Measurements from ENCODE around the gene PCDHA12. TPM values are rescaled to one million over a fixed set of nuclear protein-coding genes. Genes with fewer than 3 reads are reported as not detected.
"Not testable (repeated sequence)": the region's sequence is repeated elsewhere in the genome, so short reads cannot be mapped to it uniquely, and the experiment has no call there.

PCDHA12 gene
- total RNA-seq, 1 experiment from 2014 or later: not detected

GRCh38 chr5:140848139-140849102, 26.7 kb upstream of the PCDHA12 start, which contains the start of gene PCDHA9:
Gene PCDHA9, plus strand, starts transcription at chr5:140848382. Its CDS starts 114 bp downstream, at chr5:140848496.
- not testable (repeated sequence) for H3K4me1 ChIP-seq (replicated peaks); H3K4me3 ChIP-seq; H3K36me3 ChIP-seq; H3K27me3 ChIP-seq (replicated peaks); H3K27ac ChIP-seq; DNase-seq (ENCODE audit: low read depth in 1 of 2, low spot score in 2 of 2)
- peaks cover 10% of the 10 kb centered on the region for H3K9me3 ChIP-seq (replicated peaks)

GRCh38 chr5:140849831-140850634, 25.1 kb upstream of the PCDHA12 start:
- H3K27me3 ChIP-seq (replicated peaks); H3K4me3 ChIP-seq; H3K4me1 ChIP-seq (replicated peaks); H3K36me3 ChIP-seq; H3K27ac ChIP-seq: not testable (repeated sequence)
- DNase-seq (ENCODE audit: low read depth in 1 of 2, low spot score in 2 of 2): peak in 1 of 2 experiments; percentile 50
- peaks cover 13% of the 10 kb centered on the region for H3K9me3 ChIP-seq (replicated peaks)

- Histone ChIP-seq H3K36me3 (no peaks in the 10 kb centered on the region), H3K27ac (no peak within 1 kb of the TSS), H3K4me3 (no peak within 1 kb of the TSS), H3K27me3 (replicated peaks) (no peaks in the 10 kb centered on the region), H3K9me3 (replicated peaks) (peaks cover 31% of the 10 kb centered on the region), H3K4me1 (replicated peaks) (no peaks in the 10 kb centered on the region)
- no peak for DNase-seq (ENCODE audit: low read depth in 1 of 2, low spot score in 2 of 2)
Measured at GRCh38 chr5:140855772-140856674, 19.1 kb upstream of the PCDHA12 start, which contains the start of gene PCDHA10. Gene PCDHA10, plus strand, starts transcription at chr5:140855897. Its CDS starts 152 bp downstream, at chr5:140856049.

- Histone ChIP-seq H3K27me3 (replicated peaks) (no peaks in the 10 kb centered on the region), H3K36me3 (no peaks in the 10 kb centered on the region), H3K27ac (no peak overlapping the region), H3K4me3 (no peak overlapping the region), H3K4me1 (replicated peaks) (no peaks in the 10 kb centered on the region), H3K9me3 (replicated peaks) (peaks cover 45% of the 10 kb centered on the region)
- DNase-seq (ENCODE audit: low read depth in 1 of 2, low spot score in 2 of 2): no peak
Measured at GRCh38 chr5:140857177-140857986, 17.7 kb upstream of the PCDHA12 start.

- Histone ChIP-seq H3K9me3 (replicated peaks) (peaks cover 49% of the 10 kb centered on the region), H3K27me3 (replicated peaks) (no peaks in the 10 kb centered on the region), H3K36me3 (no peaks in the 10 kb centered on the region), H3K4me3 (no peak overlapping the region), H3K27ac (no peak overlapping the region), H3K4me1 (replicated peaks) (no peaks in the 10 kb centered on the region)
- DNase-seq (ENCODE audit: low read depth in 1 of 2, low spot score in 2 of 2): no peak
Measured at GRCh38 chr5:140857987-140858240, 17.2 kb upstream of the PCDHA12 start.

- Histone ChIP-seq H3K27ac (no peak overlapping the region), H3K9me3 (replicated peaks) (peaks cover 38% of the 10 kb centered on the region), H3K4me3 (no peak overlapping the region), H3K4me1 (replicated peaks) (no peaks in the 10 kb centered on the region), H3K36me3 (no peaks in the 10 kb centered on the region), H3K27me3 (replicated peaks) (no peaks in the 10 kb centered on the region)
- DNase-seq (ENCODE audit: low read depth in 1 of 2, low spot score in 2 of 2): no peak
Measured at GRCh38 chr5:140862441-140863295, 12.4 kb upstream of the PCDHA12 start.

- H3K4me3 ChIP-seq: no peak within 1 kb of the TSS
- DNase-seq (ENCODE audit: low read depth in 1 of 2, low spot score in 2 of 2): no peak
- H3K27me3 ChIP-seq (replicated peaks): no peaks in the 10 kb centered on the region
- no peaks in the 10 kb centered on the region for H3K4me1 ChIP-seq (replicated peaks)
- H3K36me3 ChIP-seq: no peaks in the 10 kb centered on the region
- H3K9me3 ChIP-seq (replicated peaks): peaks cover 21% of the 10 kb centered on the region
- no peak within 1 kb of the TSS for H3K27ac ChIP-seq
Measured at GRCh38 chr5:140868721-140869554, 6.2 kb upstream of the PCDHA12 start, which contains the start of gene PCDHA11. Gene PCDHA11, plus strand, starts transcription at chr5:140868957. Its CDS starts 147 bp downstream, at chr5:140869104.

- Histone ChIP-seq H3K9me3 (replicated peaks) (peaks cover 20% of the 10 kb centered on the region), H3K4me1 (replicated peaks) (no peaks in the 10 kb centered on the region), H3K27me3 (replicated peaks) (no peaks in the 10 kb centered on the region), H3K27ac (no peak overlapping the region), H3K36me3 (no peaks in the 10 kb centered on the region), H3K4me3 (no peak overlapping the region)
- DNase-seq (ENCODE audit: low read depth in 1 of 2, low spot score in 2 of 2): no peak
Measured at GRCh38 chr5:140869555-140869886, 5.6 kb upstream of the PCDHA12 start.

- no peak overlapping the region for H3K4me3 ChIP-seq
- peaks cover 23% of the 10 kb centered on the region for H3K9me3 ChIP-seq (replicated peaks)
- no peaks in the 10 kb centered on the region for H3K36me3 ChIP-seq
- DNase-seq (ENCODE audit: low read depth in 1 of 2, low spot score in 2 of 2): no peak
- H3K27me3 ChIP-seq (replicated peaks): no peaks in the 10 kb centered on the region
- no peak overlapping the region for H3K27ac ChIP-seq
- no peaks in the 10 kb centered on the region for H3K4me1 ChIP-seq (replicated peaks)
Measured at GRCh38 chr5:140870221-140871201, 4.6 kb upstream of the PCDHA12 start.

- not testable (repeated sequence) for H3K4me1 ChIP-seq (replicated peaks); H3K4me3 ChIP-seq; H3K36me3 ChIP-seq; DNase-seq (ENCODE audit: low read depth in 1 of 2, low spot score in 2 of 2); H3K27me3 ChIP-seq (replicated peaks); H3K27ac ChIP-seq
- H3K9me3 ChIP-seq (replicated peaks): peaks cover 19% of the 10 kb centered on the region
Measured at GRCh38 chr5:140876541-140877261, 1.6 kb downstream of the PCDHA12 start.
